AG04450 (cell line): ENCODE results near the gene IPO11. TPM values are rescaled to one million over a fixed set of nuclear protein-coding genes. Genes with fewer than 3 reads are reported as not detected.
"Not testable (repeated sequence)": the region's sequence is repeated elsewhere in the genome, so short reads cannot be mapped to it uniquely, and the experiment has no call there.

Source experiments
- CTCF ChIA-PET: fragments of 300-600, 350-600 bp; formaldehyde crosslinking; extraction: SDS; loops from one replicate; lab custom pipeline; 2022; ENCODE audit warnings: antibody characterized with exemption, inconsistent platforms; lab: Charles Lee
- POLR2A ChIA-PET: fragments of 350-600 bp; formaldehyde crosslinking; extraction: SDS; loops from one replicate; lab custom pipeline; 2021; ENCODE audit warnings: antibody characterized with exemption, inconsistent platforms; lab: Yijun Ruan, JAX
- DNase-seq: peaks from one replicate; pipeline ENCODE4 v3.0.0-alpha.2; 2011; ENCODE audit warnings: low read depth, low spot score
- H3K27ac ChIP-seq: one replicate; pipeline ENCODE4 v1.5.1; 2012; ENCODE audit warnings: low read depth, low read length, control low read depth
- H3K27me3 ChIP-seq: one replicate; pipeline ENCODE4 v1.6.0; 2012; ENCODE audit warnings: low read length; ENCODE audit not compliant: control insufficient read depth, insufficient read depth
- H3K4me3 ChIP-seq: 2 replicates; pipeline ENCODE4 v1.5.1; 2011; ENCODE audit warnings: mild to moderate bottlenecking, low read depth, low read length, control low read depth
- H3K9me3 ChIP-seq: 2 replicates; pipeline ENCODE4 v1.5.1; 2012; ENCODE audit warnings: low read length; ENCODE audit not compliant: control insufficient read depth, insufficient read depth
- CTCF ChIP-seq: IDR thresholded peaks from 2 replicates; pipeline ENCODE4 v1.5.1; 2011; ENCODE audit warnings: low read depth, low read length, control low read depth, inconsistent platforms
- polyA plus RNA-seq: library from polyadenylated mRNA; depleted of rRNA; stranded (reverse); fragments of >200 nt; gene quantifications from 2 replicates; pipeline ENCODE4 v1.2.3, GENCODE V29; 2011

IPO11 gene
- polyA plus RNA-seq, 1 experiment, result 24.0 TPM

- Histone ChIP-seq H3K9me3 (no peaks in the 10 kb centered on the region), H3K4me3 (no peak overlapping the region), H3K27me3 (no peaks in the 10 kb centered on the region), H3K27ac (no peak overlapping the region)
- no peak for TF ChIP-seq CTCF
- ChIA-PET CTCF (no interaction called here), POLR2A (no interaction called here)
- DNase-seq, result no peak
Observed at GRCh38 chr5:62504129-62504528, 91.6 kb downstream of the IPO11 start.

GRCh38 chr5:62506659-62507460, 94.3 kb downstream of the IPO11 start:
- Histone ChIP-seq H3K9me3 (no peaks in the 10 kb centered on the region), H3K27ac (no peak overlapping the region), H3K4me3 (no peak overlapping the region), H3K27me3 (no peaks in the 10 kb centered on the region)
- POLR2A ChIA-PET, result no interaction called here
- CTCF ChIA-PET, result no interaction called here
- no peak for TF ChIP-seq CTCF
- DNase-seq, result no peak

GRCh38 chr5:62508760-62509159, 96.2 kb downstream of the IPO11 start:
- H3K4me3 ChIP-seq, H3K9me3 ChIP-seq, H3K27me3 ChIP-seq, POLR2A ChIA-PET, DNase-seq, H3K27ac ChIP-seq, CTCF ChIA-PET: not testable (repeated sequence)

GRCh38 chr5:62509806-62510205, 97.2 kb downstream of the IPO11 start:
- H3K9me3 ChIP-seq, result no peaks in the 10 kb centered on the region
- H3K27ac ChIP-seq, result no peak overlapping the region
- no peak overlapping the region for H3K4me3 ChIP-seq
- no peaks in the 10 kb centered on the region for H3K27me3 ChIP-seq
- POLR2A ChIA-PET, result no interaction called here
- no peak for TF ChIP-seq CTCF
- CTCF ChIA-PET, result interaction anchor here (0.5 kb wide), 1 partner anchor 251 kb away, joined by 3 read pairs; no protein-coding TSS in a partner anchor
- DNase-seq, result no peak

GRCh38 chr5:62513085-62513484, 100.5 kb downstream of the IPO11 start:
- DNase-seq, H3K4me3 ChIP-seq, CTCF ChIA-PET, POLR2A ChIA-PET, H3K27ac ChIP-seq, H3K27me3 ChIP-seq, H3K9me3 ChIP-seq: not testable (repeated sequence)

GRCh38 chr5:62514510-62515119, 102.1 kb downstream of the IPO11 start:
- Histone ChIP-seq H3K27me3 (no peaks in the 10 kb centered on the region), H3K27ac (no peak overlapping the region), H3K9me3 (no peaks in the 10 kb centered on the region), H3K4me3 (no peak overlapping the region)
- ChIA-PET CTCF (interaction anchor here (1.0 to 1.1 kb wide), 2 partner anchors 55 to 82 kb away, joined by 3 read pairs; no protein-coding TSS in a partner anchor), POLR2A (no interaction called here)
- no peak for TF ChIP-seq CTCF
- DNase-seq, result no peak

GRCh38 chr5:62520812-62521211, 108.2 kb downstream of the IPO11 start:
- H3K9me3 ChIP-seq, H3K27me3 ChIP-seq, POLR2A ChIA-PET, CTCF ChIA-PET, H3K4me3 ChIP-seq, H3K27ac ChIP-seq, DNase-seq: not testable (repeated sequence)
